ENCODE results near the gene NTM.

Gene NTM

DNA sequence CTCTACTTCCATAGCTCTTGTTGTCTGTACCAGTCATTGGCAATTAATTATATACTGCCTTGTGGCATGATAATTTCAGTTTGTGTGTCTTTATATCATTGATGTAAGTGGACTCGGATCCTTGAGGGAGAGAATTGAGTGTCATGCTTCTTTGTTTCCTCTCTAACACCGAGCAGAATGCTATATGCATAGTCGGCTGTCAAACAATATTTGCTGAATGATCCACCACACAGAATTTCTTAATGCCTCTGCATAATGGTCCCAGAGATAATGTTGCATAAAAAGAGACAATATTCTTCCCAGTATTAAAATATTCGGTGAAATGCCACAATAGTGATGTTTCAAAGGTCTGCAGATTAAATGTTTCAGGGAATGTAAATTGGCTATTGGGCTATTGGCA lies 664.8 kb downstream of the NTM start:
- Histone ChIP-seq H3K9ac (no peak overlapping the region), H3K4me3 (ENCODE audit: low read depth, low read length) (no peak overlapping the region), H3K79me2 (no peaks in the 10 kb centered on the region), H3K27me3 (ENCODE audit: control insufficient read depth, insufficient read depth, low read length) (no peaks in the 10 kb centered on the region), H3K9me3 (ENCODE audit: control insufficient read depth, low read length) (no peaks in the 10 kb centered on the region), H2AFZ (no peak overlapping the region), H3K27ac (no peak overlapping the region), H3K36me3 (ENCODE audit: control insufficient read depth, insufficient read depth, low read length) (no peaks in the 10 kb centered on the region), H3K4me1 (peaks cover 28% of the 10 kb centered on the region), H3K4me2 (ENCODE audit: low read length) (no peak overlapping the region)
- TF ChIP-seq, protein P1, sequence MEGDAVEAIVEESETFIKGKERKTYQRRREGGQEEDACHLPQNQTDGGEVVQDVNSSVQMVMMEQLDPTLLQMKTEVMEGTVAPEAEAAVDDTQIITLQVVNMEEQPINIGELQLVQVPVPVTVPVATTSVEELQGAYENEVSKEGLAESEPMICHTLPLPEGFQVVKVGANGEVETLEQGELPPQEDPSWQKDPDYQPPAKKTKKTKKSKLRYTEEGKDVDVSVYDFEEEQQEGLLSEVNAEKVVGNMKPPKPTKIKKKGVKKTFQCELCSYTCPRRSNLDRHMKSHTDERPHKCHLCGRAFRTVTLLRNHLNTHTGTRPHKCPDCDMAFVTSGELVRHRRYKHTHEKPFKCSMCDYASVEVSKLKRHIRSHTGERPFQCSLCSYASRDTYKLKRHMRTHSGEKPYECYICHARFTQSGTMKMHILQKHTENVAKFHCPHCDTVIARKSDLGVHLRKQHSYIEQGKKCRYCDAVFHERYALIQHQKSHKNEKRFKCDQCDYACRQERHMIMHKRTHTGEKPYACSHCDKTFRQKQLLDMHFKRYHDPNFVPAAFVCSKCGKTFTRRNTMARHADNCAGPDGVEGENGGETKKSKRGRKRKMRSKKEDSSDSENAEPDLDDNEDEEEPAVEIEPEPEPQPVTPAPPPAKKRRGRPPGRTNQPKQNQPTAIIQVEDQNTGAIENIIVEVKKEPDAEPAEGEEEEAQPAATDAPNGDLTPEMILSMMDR (IDR thresholded peaks at IDR 0.05): no peak

- Histone ChIP-seq H2AFZ (no peak overlapping the region), H3K4me2 (ENCODE audit: low read length) (no peak overlapping the region), H3K27me3 (ENCODE audit: control insufficient read depth, insufficient read depth, low read length) (no peaks in the 10 kb centered on the region), H3K9me3 (ENCODE audit: control insufficient read depth, low read length) (no peaks in the 10 kb centered on the region), H3K36me3 (ENCODE audit: control insufficient read depth, insufficient read depth, low read length) (no peaks in the 10 kb centered on the region), H3K79me2 (no peaks in the 10 kb centered on the region), H3K27ac (no peak overlapping the region), H3K4me3 (ENCODE audit: low read depth, low read length) (no peak overlapping the region), H3K4me1 (peaks cover 31% of the 10 kb centered on the region), H3K9ac (no peak overlapping the region)
- TF ChIP-seq, protein P1 (IDR thresholded peaks at IDR 0.05): no peak
Observed at GRCh38 chr11:132035766-132036165, 665.4 kb downstream of the NTM start.

DNA sequence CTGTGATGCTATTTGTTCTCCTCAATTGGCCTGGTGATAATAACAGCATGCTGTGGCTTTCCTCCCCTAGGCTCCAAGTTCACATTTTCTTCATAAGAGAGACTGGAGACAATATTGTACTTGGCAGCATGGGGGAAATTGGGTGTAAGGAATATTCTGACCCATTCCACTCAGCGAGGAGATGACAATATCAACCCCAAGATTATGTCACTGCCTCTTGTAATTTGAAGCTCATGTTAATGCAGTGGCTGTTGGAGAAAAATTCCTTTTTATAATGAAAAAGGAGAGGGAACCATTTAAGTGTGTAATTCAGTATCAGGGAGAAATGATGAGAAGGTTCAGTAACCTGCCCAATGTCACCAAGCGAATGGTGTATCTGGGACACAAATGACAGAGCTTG lies 665.8 kb downstream of the NTM start:
- no peaks in the 10 kb centered on the region for H3K36me3 ChIP-seq (ENCODE audit: control insufficient read depth, insufficient read depth, low read length)
- no peak overlapping the region for H3K4me2 ChIP-seq (ENCODE audit: low read length)
- H3K27ac ChIP-seq: no peak overlapping the region
- H3K79me2 ChIP-seq: no peaks in the 10 kb centered on the region
- H3K4me3 ChIP-seq (ENCODE audit: low read depth, low read length): no peak overlapping the region
- TF ChIP-seq, protein P1 (IDR thresholded peaks at IDR 0.05): no peak
- H3K27me3 ChIP-seq (ENCODE audit: control insufficient read depth, insufficient read depth, low read length): no peaks in the 10 kb centered on the region
- no peaks in the 10 kb centered on the region for H3K9me3 ChIP-seq (ENCODE audit: control insufficient read depth, low read length)
- no peak overlapping the region for H2AFZ ChIP-seq
- no peak overlapping the region for H3K9ac ChIP-seq
- H3K4me1 ChIP-seq: peaks cover 31% of the 10 kb centered on the region

DNA sequence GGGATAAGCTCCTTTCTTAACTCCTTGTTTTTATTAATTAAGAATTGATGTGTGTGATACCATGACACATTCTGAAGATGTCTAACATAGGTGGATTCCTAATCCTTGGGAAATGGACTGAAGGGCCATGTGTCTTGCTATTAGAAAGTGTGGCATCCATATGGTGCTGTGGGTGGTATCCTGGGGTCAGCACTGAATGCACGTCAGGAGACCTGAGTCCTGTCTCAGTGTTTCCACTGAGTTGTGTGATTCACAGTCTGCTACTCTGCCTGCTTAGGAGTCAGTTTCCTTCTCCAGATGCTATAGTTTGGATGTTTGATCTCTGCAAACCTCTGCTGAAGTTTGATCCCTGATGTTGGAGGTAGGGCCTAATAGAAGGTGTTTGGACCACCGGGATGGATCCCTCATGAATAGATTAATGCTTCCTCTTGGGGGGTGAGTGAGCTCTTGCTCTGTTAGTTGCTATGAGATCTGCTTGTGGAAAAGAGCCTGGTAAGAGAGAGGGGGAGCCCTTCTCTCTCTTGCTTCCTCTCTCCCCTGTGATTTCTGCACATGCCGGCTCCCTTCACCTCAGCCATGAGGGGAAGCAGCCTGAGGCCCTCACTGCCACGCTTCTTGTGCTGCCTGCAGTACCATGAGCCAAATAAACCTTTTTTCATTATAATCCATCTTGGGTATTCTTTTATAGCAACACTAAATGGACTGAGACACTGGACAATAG lies 666.5 kb downstream of the NTM start:
- H3K9me3 ChIP-seq (ENCODE audit: control insufficient read depth, low read length): no peaks in the 10 kb centered on the region
- H2AFZ ChIP-seq: no peak overlapping the region
- H3K4me3 ChIP-seq (ENCODE audit: low read depth, low read length): no peak overlapping the region
- no peak overlapping the region for H3K9ac ChIP-seq
- peaks cover 2% of the 10 kb centered on the region for H3K79me2 ChIP-seq
- H3K4me2 ChIP-seq (ENCODE audit: low read length): no peak overlapping the region
- peaks cover 31% of the 10 kb centered on the region for H3K4me1 ChIP-seq
- TF ChIP-seq, protein P1 (IDR thresholded peaks at IDR 0.05): no peak
- H3K36me3 ChIP-seq (ENCODE audit: control insufficient read depth, insufficient read depth, low read length): no peaks in the 10 kb centered on the region
- no peaks in the 10 kb centered on the region for H3K27me3 ChIP-seq (ENCODE audit: control insufficient read depth, insufficient read depth, low read length)
- H3K27ac ChIP-seq: no peak overlapping the region

DNA sequence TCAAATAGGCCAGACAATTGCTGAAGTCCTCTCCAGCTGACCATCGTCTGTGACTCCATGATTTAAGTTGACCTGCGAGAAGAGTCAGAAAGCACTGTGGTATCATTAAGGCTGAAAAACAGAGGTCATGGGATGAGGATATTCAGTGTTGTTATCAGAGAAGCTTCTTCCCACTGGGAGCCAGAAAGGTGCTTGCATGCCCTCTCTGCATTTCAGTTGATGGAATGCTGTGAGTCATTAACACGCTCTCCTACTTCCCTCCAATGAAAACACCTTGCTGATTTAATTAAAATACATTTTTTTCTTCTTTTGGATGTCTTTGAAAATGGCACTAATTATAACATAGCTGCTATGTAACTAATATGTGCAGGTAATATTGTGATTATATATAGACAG lies 667.0 kb downstream of the NTM start:
- Histone ChIP-seq H3K79me2 (peaks cover 2% of the 10 kb centered on the region), H3K27me3 (ENCODE audit: control insufficient read depth, insufficient read depth, low read length) (no peaks in the 10 kb centered on the region), H3K9ac (no peak overlapping the region), H3K9me3 (ENCODE audit: control insufficient read depth, low read length) (no peaks in the 10 kb centered on the region), H3K4me3 (ENCODE audit: low read depth, low read length) (no peak overlapping the region), H3K36me3 (ENCODE audit: control insufficient read depth, insufficient read depth, low read length) (no peaks in the 10 kb centered on the region), H3K4me1 (peaks cover 26% of the 10 kb centered on the region), H2AFZ (no peak overlapping the region), H3K27ac (no peak overlapping the region), H3K4me2 (ENCODE audit: low read length) (no peak overlapping the region)
- TF ChIP-seq, protein P1 (IDR thresholded peaks at IDR 0.05): no peak

Measured in parathyroid adenoma (tissue), 2 donors.